Limb (tissue), 2 donors: ENCODE data around the gene PEX13.
"Not testable (repeated sequence)": the region's sequence is repeated elsewhere in the genome, so short reads cannot be mapped to it uniquely, and the experiment has no call there.

Experiments used
- DNase-seq, 2 donors: peaks; one replicate each; pipeline ENCODE4 v3.0.0-alpha.2; 2016; ENCODE audit errors: extremely low spot score in 2 of 2

Gene PEX13

GRCh38 chr2:61017556-61018317 is at the start of gene PEX13, which contains the start of gene PUS10:
TSS of gene PEX13 (plus strand) at chr2:61017720. CDS start at chr2:61017760, 40 bp downstream.
TSS of gene PUS10 (minus strand) at chr2:61018255. CDS start at chr2:61011890, 6,365 bp downstream.
- peak; percentile 37 to 89 for DNase-seq

GRCh38 chr2:60972889-60973656 is 44.4 kb upstream of the PEX13 start:
- DNase-seq = no peak

GRCh38 chr2:60973705-60974104 is 43.8 kb upstream of the PEX13 start:
- no peak for DNase-seq

- DNase-seq = no peak
Measured at GRCh38 chr2:60974652-60975051, 42.9 kb upstream of the PEX13 start.

- DNase-seq = no peak
Measured at GRCh38 chr2:60976256-60976850, 41.2 kb upstream of the PEX13 start.

GRCh38 chr2:60976875-60977561 is 40.5 kb upstream of the PEX13 start:
- DNase-seq = no peak

GRCh38 chr2:60977562-60977895 is 40.0 kb upstream of the PEX13 start:
- DNase-seq = no peak

GRCh38 chr2:60979231-60979630 is 38.3 kb upstream of the PEX13 start:
- DNase-seq = no peak

- no peak for DNase-seq
Measured at GRCh38 chr2:60980071-60980815, 37.3 kb upstream of the PEX13 start.

GRCh38 chr2:60982066-60982465 is 35.5 kb upstream of the PEX13 start:
- not testable (repeated sequence) for DNase-seq

GRCh38 chr2:60984720-60985119 is 32.8 kb upstream of the PEX13 start:
- DNase-seq = no peak

- no peak for DNase-seq
Measured at GRCh38 chr2:60987041-60987440, 30.5 kb upstream of the PEX13 start.

- not testable (repeated sequence) for DNase-seq
Measured at GRCh38 chr2:60987656-60988055, 29.9 kb upstream of the PEX13 start.

GRCh38 chr2:60989259-60989658 is 28.3 kb upstream of the PEX13 start:
- no peak for DNase-seq

GRCh38 chr2:60991644-60992043 is 25.9 kb upstream of the PEX13 start:
- no peak for DNase-seq

- no peak for DNase-seq
Measured at GRCh38 chr2:60992985-60993392, 24.5 kb upstream of the PEX13 start.

GRCh38 chr2:60994131-60994530 is 23.4 kb upstream of the PEX13 start:
- no peak for DNase-seq

- DNase-seq = peak in 1 of 2 donors; percentile 79
Measured at GRCh38 chr2:60998628-60999545, 18.6 kb upstream of the PEX13 start.

- no peak for DNase-seq
Measured at GRCh38 chr2:61005736-61006135, 11.8 kb upstream of the PEX13 start.
